Endothelial cell of umbilical vein (primary cell): ENCODE results near the gene NEO1.

Experiments
- CTCF ChIP-seq, 2 donors: IDR thresholded peaks; 1 replicate in 1 of 2; 2 replicates in 1 of 2; pipeline ENCODE4 v1.5.1; 2011; ENCODE audit warnings: low read length in 2 of 2, mild to moderate bottlenecking in 2 of 2, moderate library complexity in 2 of 2, control low read depth in 1 of 2, inconsistent platforms in 1 of 2, low read depth in 1 of 2; ENCODE audit not compliant: insufficient read depth in 1 of 2; ENCODE audit errors: extremely low read depth in 1 of 2
- EZH2 ChIP-seq: IDR thresholded peaks from 2 replicates; pipeline ENCODE4 v1.6.1; 2012; ENCODE audit warnings: borderline replicate concordance, low read depth, mild to moderate bottlenecking, moderate library complexity, low read length, inconsistent platforms; ENCODE audit not compliant: severe bottlenecking
- GATA2 ChIP-seq: IDR thresholded peaks from 2 replicates; pipeline ENCODE4 v1.7.0; 2011; ENCODE audit warnings: low read depth, mild to moderate bottlenecking, moderate library complexity, mixed read lengths, low read length; ENCODE audit not compliant: insufficient read length, insufficient read depth
- MAX ChIP-seq: IDR thresholded peaks from 2 replicates; pipeline ENCODE4 v1.6.1; 2011; ENCODE audit not compliant: insufficient read depth, insufficient read length
- MYC ChIP-seq: IDR thresholded peaks from one replicate; pipeline ENCODE4 v1.6.1; 2011; ENCODE audit warnings: mild to moderate bottlenecking, low read depth, low read length
- POLR2A ChIP-seq: IDR thresholded peaks from 2 replicates; pipeline ENCODE4 v1.6.1; 2012; ENCODE audit warnings: low read depth, mild to moderate bottlenecking, control low read depth, low read length
- POLR2AphosphoS5 ChIP-seq: IDR thresholded peaks from 2 replicates; pipeline ENCODE4 v1.6.1; 2012; ENCODE audit warnings: low read depth, mild to moderate bottlenecking, control low read depth, low read length, moderate library complexity; ENCODE audit not compliant: insufficient read depth

- no peak for TF ChIP-seq CTCF (IDR thresholded peaks at IDR 0.05; ENCODE audit: extremely low read depth in 1 of 2, insufficient read depth in 1 of 2, low read depth in 1 of 2, low read length in 2 of 2)
- no peak for TF ChIP-seq GATA2
- no peak for TF ChIP-seq EZH2
- TF ChIP-seq MAX = no peak
- no peak for TF ChIP-seq POLR2A
- TF ChIP-seq POLR2AphosphoS5 = no peak
- TF ChIP-seq MYC = no peak
Measured at GRCh38 chr15:73172508-73172907, 120.2 kb downstream of the NEO1 start.
